SK-N-SH treated with all-trans-retinoic acid at 6 μM for 48 hours (cell line): ENCODE measurements around the gene RHCE.

Experiments used
- ARNTL ChIP-seq: fragments of 450-650 bp; formaldehyde crosslinking; IDR thresholded peaks from 2 replicates; pipeline ENCODE4 v1.5.0; 2020; ENCODE audit warnings: low read depth, mild to moderate bottlenecking, moderate library complexity, borderline replicate concordance
- BACH2 ChIP-seq: fragments of 250-450 bp; sonication (Bioruptor Pico); IDR thresholded peaks from 2 replicates; pipeline ENCODE4 v1.9.0; 2021; ENCODE audit warnings: mild to moderate bottlenecking, borderline replicate concordance
- ESRRG ChIP-seq: fragments of 250-450 bp; sonication (Bioruptor Pico); IDR thresholded peaks from 2 replicates; pipeline ENCODE4 v1.6.1; 2021; ENCODE audit warnings: mild to moderate bottlenecking
- GLIS3 ChIP-seq: fragments of 250-450 bp; sonication (Bioruptor Pico); IDR thresholded peaks from 2 replicates; pipeline ENCODE4 v1.5.0; 2020; ENCODE audit warnings: mild to moderate bottlenecking, moderate library complexity
- OSR1 ChIP-seq: fragments of 250-450 bp; sonication (Bioruptor Pico); IDR thresholded peaks from 2 replicates; pipeline ENCODE4 v1.8.0; 2022; ENCODE audit warnings: moderate library complexity, mild to moderate bottlenecking, inconsistent platforms
- PATZ1 ChIP-seq: fragments of 250-450 bp; sonication (Bioruptor Pico); IDR thresholded peaks from 2 replicates; pipeline ENCODE4 v1.8.0; 2020; ENCODE audit warnings: mild to moderate bottlenecking, moderate library complexity, borderline replicate concordance
- PPARA ChIP-seq: fragments of 250-450 bp; sonication (Bioruptor Pico); IDR thresholded peaks from 2 replicates; pipeline ENCODE4 v1.5.0; 2020; ENCODE audit warnings: mild to moderate bottlenecking, borderline replicate concordance
- SNAI2 ChIP-seq: fragments of 250-450 bp; sonication (Bioruptor Pico); IDR thresholded peaks from 2 replicates; pipeline ENCODE4 v1.5.0; 2020; ENCODE audit warnings: mild to moderate bottlenecking, moderate library complexity
- TCF4 ChIP-seq: fragments of 250-450 bp; sonication (Bioruptor Pico); IDR thresholded peaks from 2 replicates; pipeline ENCODE4 v1.8.0; 2021; ENCODE audit warnings: mild to moderate bottlenecking, moderate library complexity, borderline replicate concordance
- ZFP3 ChIP-seq: fragments of 250-450 bp; sonication (Bioruptor Pico); IDR thresholded peaks from 2 replicates; pipeline ENCODE4 v1.5.0; 2020; ENCODE audit warnings: mild to moderate bottlenecking, moderate library complexity
- ZFP30 ChIP-seq: fragments of 450-650 bp; formaldehyde crosslinking; IDR thresholded peaks from 2 replicates; pipeline ENCODE4 v1.5.0; 2022; ENCODE audit warnings: mild to moderate bottlenecking, moderate library complexity
- ZNF8 ChIP-seq: fragments of 450-650 bp; formaldehyde crosslinking; IDR thresholded peaks from 2 replicates; pipeline ENCODE4 v1.5.0; 2020; ENCODE audit warnings: mild to moderate bottlenecking, moderate library complexity
- TF ChIP-seq, protein P1 (sequence below): fragments of 250-450 bp; sonication (Bioruptor Pico); IDR thresholded peaks from 2 replicates; pipeline ENCODE4 v1.5.1; 2021; ENCODE audit warnings: mild to moderate bottlenecking, moderate library complexity

DNA sequence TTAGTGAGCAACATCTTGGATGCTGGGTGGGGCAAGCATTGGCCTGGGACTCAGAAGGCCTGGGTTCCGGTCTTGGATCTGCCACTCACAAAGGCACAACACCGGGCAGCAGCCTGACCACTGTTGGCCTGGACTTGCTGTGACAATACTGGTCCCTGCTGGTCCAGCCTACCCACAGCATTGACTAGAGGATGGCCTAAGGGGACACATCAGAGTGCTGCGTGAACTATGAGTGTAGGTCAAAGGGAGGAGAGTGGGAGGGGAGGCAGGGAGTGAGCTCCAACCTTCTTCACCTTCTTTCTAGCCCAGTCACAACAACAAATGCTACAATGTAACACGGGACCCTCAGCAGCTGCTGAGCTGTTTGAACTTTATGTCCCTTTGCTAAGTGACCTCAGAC is 51.4 kb downstream of the RHCE start:
- TF ChIP-seq ZFP30 (CRISPR knock-in tag) (no peak), BACH2 (CRISPR knock-in tag) (no peak), ZFP3 (CRISPR knock-in tag) (no peak), TCF4 (CRISPR knock-in tag) (no peak), ARNTL (CRISPR knock-in tag) (no peak), GLIS3 (CRISPR knock-in tag) (no peak), ZNF8 (no peak), SNAI2 (no peak), PATZ1 (no peak), ESRRG (no peak), PPARA (CRISPR knock-in tag) (no peak), OSR1 (CRISPR knock-in tag) (no peak)
- TF ChIP-seq, protein P1, sequence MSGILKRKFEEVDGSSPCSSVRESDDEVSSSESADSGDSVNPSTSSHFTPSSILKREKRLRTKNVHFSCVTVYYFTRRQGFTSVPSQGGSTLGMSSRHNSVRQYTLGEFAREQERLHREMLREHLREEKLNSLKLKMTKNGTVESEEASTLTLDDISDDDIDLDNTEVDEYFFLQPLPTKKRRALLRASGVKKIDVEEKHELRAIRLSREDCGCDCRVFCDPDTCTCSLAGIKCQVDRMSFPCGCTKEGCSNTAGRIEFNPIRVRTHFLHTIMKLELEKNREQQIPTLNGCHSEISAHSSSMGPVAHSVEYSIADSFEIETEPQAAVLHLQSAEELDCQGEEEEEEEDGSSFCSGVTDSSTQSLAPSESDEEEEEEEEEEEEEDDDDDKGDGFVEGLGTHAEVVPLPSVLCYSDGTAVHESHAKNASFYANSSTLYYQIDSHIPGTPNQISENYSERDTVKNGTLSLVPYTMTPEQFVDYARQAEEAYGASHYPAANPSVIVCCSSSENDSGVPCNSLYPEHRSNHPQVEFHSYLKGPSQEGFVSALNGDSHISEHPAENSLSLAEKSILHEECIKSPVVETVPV (CRISPR knock-in tag), result no peak
